Fibroblast of skin of abdomen (primary cell): ENCODE measurements around the gene ATP5F1C. TPM values are rescaled to one million over a fixed set of nuclear protein-coding genes. Genes with fewer than 3 reads are reported as not detected.
"Not testable (repeated sequence)": the region's sequence is repeated elsewhere in the genome, so short reads cannot be mapped to it uniquely, and the experiment has no call there.

Experiments used
- DNase-seq: peaks from one replicate; pipeline ENCODE4 v3.0.0-alpha.2; 2013
- polyA plus RNA-seq, 2 experiments: library from polyadenylated mRNA; unstranded; fragments of 120-200 nt; gene quantifications; one replicate each; pipeline ENCODE4 v1.2.1, GENCODE V29; 2013; ENCODE audit not compliant: insufficient read length in 2 of 2

The ATP5F1C gene
- 250 TPM for polyA plus RNA-seq (2013, experiment 1 of 2; ENCODE audit: insufficient read length)
- 240 TPM for polyA plus RNA-seq (2013, experiment 2 of 2; ENCODE audit: insufficient read length)

DNA sequence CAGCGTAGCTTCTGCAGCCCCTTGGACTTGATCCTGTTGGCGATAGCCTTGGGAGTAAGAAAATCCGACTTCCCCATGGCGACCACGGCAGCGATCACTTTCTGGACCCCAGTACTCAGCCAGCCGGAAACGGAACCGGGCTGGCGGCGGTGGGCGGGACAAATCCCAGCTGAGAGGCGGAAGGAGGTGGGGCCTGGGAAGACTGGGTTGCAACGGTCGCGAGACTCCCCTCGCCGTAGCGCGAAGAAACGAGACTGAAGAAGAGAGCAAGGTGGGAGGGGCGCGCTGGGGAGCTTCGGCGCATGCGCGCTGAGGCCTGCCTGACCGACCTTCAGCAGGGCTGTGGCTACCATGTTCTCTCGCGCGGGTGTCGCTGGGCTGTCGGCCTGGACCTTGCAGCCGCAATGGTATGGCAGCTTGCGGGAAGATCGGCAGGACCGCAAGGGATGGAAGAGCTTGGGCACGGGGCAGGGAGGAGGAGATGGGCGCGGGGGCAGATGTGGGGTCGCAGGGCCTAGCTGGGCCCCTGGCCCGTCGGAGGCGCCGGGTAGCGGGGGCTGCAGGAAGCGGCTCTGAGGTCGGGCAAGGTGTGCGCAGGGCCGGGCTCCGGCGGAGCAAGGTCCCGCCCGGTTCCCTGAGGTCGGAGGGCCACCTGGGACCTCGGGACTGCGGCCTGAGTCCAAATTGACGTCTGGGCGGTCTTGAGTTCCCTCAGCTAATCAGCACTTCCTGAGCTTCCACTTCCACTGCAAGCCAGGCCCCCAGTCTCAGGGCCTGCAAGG lies at the start of gene ATP5F1C, which contains the start of gene KIN:
Gene ATP5F1C (plus strand): TSS at position 321 of the 782 bp plus-strand sequence. CDS start 31 bp downstream, at position 352.
Gene KIN (minus strand): TSS at position 137 of the 782 bp plus-strand sequence. CDS start 60 bp downstream, at position 77.
- DNase-seq, result peak; percentile 96

- DNase-seq, result no peak
These were observed 49.2 kb upstream of the ATP5F1C start for GRCh38 chr10:7738536-7739407.

DNA sequence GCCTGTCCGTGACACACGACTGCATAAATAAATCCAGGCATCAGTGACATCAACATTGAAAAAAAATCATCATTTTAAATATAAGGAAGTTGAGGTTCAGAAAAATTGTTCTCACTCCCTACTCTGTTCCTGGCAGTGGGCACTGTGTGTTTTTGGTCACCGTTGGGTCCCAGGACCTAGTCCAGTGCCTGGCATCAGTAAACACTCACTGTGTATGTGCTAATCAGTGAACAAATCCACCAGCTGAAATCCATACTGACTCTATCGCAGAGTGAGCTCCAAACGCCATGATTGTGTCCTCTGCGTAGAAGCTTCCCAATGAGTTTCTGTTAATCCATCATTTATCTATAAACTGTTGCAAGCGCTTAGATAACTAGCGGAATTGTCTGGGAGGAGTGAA lies 43.7 kb upstream of the ATP5F1C start:
- no peak for DNase-seq

- DNase-seq, result not testable (repeated sequence)
These were observed 39.3 kb upstream of the ATP5F1C start for GRCh38 chr10:7748637-7749036.

GRCh38 chr10:7750222-7750621 lies 37.8 kb upstream of the ATP5F1C start:
- DNase-seq, result no peak

- DNase-seq, result no peak
These were observed 35.7 kb upstream of the ATP5F1C start for GRCh38 chr10:7752251-7752650.

- DNase-seq, result no peak
These were observed 32.9 kb upstream of the ATP5F1C start for GRCh38 chr10:7755103-7755502.

- peak; percentile 8 for DNase-seq
These were observed 31.5 kb upstream of the ATP5F1C start for GRCh38 chr10:7756360-7756992.

DNA sequence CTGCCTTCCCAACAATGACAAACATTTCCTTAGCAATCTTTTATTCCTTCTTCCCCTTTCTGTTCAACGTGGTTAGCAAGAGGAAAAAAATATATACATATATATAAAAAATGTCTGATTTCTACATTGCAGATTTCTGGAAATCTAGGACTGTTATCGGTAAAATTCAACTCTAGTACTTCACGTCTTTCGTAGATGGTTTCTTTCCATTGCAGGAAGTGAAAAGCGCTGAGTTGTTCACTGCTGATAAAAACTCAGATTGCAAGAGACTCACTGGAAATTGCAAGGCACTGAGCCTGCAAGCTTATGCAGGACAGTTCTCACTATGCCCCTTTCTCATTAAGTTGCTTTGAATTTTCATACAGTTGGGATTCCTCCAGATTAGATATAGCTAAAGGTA lies 24.0 kb upstream of the ATP5F1C start:
- DNase-seq, result no peak

GRCh38 chr10:7766241-7766640 lies 21.7 kb upstream of the ATP5F1C start:
- DNase-seq, result no peak

- DNase-seq, result no peak
These were observed 20.8 kb upstream of the ATP5F1C start for GRCh38 chr10:7767209-7767608.

- DNase-seq, result no peak
These were observed 19.6 kb upstream of the ATP5F1C start for GRCh38 chr10:7768417-7768816.

DNA sequence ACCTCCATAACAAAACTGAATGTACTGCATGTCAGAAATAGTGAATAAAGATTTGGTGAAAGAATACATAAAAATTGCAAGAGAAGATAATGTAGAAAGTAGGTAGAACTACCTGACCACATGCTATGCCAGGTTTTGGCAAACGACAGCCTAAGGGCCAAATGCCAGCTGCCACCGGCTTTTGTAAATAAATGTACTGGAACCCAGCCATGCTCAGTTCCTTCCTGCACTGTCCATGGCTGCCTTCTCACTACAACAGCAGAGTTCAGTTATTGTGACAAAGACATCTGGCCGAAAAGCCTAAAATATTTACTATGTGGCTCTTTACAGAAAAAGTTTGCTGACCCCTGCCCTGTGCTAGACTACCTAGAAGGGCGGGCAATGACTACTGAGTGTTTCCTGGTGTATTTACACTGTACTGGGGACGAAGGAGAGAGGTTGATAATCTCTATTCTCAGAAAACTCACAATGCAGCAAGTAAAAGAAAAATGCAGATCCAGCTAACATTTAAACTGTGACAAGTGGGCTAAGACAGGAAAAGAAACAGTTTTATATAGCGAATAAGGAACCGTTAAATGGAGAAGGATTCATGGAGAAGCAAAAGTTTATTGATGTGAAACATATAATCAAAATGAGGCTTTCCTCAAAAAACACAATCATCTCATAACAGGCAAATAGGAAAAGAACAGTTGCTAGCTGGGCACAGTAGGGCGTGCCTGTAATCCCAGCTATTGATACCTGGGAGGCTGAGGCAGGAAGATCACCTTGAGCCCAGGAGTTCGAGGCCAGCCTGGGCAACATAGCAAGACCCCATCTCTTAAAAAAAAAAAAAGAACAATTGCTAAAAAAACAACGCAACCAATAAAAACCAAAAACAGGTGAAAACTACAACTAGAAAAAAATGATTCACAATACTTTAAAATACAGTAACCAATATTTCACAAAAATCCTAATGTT lies 13.9 kb upstream of the ATP5F1C start:
- DNase-seq, result no peak

DNA sequence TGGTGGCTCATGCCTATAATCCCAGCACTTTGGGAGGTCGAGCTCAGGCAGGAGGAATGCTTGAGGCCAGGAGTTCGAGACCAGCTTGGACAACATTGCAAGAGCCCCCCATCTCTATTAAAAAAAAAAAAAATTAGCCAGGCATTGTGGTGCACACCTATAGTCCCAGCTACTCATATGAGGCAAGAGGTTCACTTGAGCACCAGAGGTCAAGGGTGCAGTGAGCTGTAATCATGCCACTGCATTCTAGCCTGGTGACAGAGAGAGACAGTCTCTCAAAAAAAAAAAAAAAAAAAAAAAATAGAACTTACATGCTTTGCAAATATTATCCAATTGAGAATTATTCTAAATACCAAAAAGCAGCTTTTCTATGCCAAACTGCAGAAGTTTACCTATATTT lies 11.2 kb upstream of the ATP5F1C start:
- DNase-seq, result no peak

DNA sequence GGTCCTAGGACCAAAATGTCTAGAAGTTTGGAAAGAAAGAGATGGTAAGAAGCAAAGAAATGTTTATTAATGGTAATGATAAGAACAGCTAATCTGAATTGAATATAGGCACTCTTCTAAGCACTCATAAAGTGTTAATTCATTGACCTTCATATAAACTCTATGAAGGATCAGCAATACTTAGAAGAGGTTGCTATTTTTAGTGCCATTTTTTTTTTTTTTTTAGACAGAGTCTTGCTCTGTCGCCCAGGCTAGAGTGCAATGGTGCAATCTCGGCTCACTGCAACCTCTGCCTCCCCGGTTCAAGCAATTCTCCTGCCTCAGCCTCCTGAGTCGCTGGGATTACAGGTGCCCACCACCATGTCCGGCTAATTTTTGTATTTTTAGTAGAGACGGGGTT lies 5.8 kb upstream of the ATP5F1C start:
- not testable (repeated sequence) for DNase-seq

GRCh38 chr10:7786430-7786829 lies 1.5 kb upstream of the ATP5F1C start:
- DNase-seq, result no peak

DNA sequence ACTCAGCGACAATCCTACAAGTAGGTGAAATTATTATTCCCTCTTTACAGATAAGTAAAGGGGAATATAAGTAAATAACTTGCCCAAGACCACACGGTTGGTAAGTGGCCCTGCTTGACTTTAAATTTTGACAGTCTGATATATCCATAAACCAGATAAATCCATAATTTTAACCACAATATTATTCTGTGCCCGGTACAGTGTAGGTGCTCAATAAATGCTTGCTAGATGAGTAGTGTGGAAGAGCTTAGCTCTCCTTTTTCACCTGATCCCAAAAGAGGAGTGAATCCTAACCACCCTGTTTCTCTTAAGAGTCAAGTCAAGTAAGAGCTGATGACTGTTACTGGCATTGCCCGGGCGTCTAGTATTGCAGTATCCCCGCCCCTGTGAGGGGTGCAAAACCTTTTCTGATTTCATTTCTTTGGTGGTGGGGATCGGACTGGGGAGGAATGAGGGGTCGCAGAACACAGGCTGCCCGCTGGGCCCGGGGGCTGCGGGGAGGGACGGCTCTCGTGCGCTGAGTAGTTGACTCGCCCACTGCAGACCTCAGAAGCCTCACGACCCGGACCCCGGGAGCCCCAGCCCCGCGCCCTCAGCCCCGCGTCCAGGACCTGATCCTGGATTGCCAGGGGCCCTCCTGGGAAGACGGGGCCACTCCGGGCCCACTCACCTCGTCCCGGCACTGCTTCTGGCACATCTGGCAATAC lies 674 bp upstream of the ATP5F1C start:
- DNase-seq, result no peak

DNA sequence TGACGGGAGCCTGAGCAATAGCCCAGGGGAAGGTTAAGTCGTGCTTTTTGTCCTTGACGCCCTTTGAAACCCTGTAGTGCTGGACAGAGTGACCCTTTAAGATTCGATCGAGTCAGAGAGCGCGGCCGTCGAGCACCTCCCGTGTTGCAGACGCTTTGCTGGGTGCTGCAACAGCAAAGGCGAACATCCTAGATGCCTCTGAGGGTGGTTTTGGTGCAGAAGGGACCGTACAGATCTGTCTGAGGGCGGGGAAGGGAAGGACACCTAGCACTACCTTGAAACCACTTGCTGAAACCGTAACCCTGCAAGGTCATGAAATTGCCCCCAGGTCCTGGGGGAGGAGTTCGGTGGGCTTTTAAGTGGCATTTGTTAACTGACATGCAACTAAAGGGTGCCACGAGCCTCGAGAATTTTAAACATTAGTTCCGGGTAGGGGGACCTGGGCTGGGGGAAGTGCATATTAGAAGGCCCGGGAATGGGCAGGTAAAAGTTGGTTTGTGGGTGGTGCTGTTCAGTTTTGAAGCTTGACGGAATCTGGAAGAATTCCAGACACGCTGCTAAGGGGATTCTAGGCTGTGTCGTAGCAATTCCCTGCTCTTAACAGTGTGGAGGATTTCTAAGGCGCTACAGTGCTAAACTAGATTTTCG lies 786 bp downstream of the ATP5F1C start:
- no peak for DNase-seq

GRCh38 chr10:7789390-7789789 lies 1.4 kb downstream of the ATP5F1C start:
- DNase-seq, result peak; percentile 20

DNA sequence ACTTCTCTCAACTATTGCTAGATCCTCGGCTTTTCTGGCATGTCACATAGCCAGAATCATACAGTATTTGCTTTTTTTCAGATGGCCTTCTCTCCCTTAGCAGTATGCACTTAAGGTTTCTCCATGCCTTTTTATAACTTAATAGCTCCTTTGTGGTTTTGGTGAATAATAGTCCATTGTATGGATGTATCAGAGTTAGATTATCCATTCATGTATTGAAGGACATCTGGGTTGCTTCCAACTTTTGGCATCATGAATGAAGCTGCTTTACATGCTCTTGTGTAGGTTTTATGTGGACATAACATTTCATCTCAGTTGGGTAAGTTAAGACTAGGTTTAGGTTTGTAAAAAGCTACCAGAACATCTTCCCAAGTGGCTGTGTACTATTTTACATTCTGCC lies 4.6 kb downstream of the ATP5F1C start:
- DNase-seq, result no peak
